K562 (cell line): ENCODE results near the gene CHL1. TPM values are rescaled to one million over a fixed set of nuclear protein-coding genes. Genes with fewer than 3 reads are reported as not detected.

Experiments used
- E4F1 ChIP-seq: fragments of 250-450 bp; sonication (Bioruptor Pico); IDR thresholded peaks from 2 replicates; pipeline ENCODE4 v1.5.0; 2021; ENCODE audit warnings: mild to moderate bottlenecking, borderline replicate concordance
- GTF2B ChIP-seq: IDR thresholded peaks from 2 replicates; pipeline ENCODE4 v1.6.1; 2011; ENCODE audit not compliant: insufficient read length; ENCODE audit errors: extremely low read depth
- HMGN3 ChIP-seq: IDR thresholded peaks from 2 replicates; pipeline ENCODE4 v1.6.1; 2011; ENCODE audit warnings: borderline replicate concordance, low read depth, mild to moderate bottlenecking, mixed read lengths, low read length; ENCODE audit not compliant: insufficient read length; ENCODE audit errors: extremely low read depth
- HSF4 ChIP-seq: fragments of 250-450 bp; sonication (Bioruptor Pico); IDR thresholded peaks from 2 replicates; pipeline ENCODE4 v2.1.2; 2022; ENCODE audit warnings: mild to moderate bottlenecking, moderate library complexity, borderline replicate concordance
- KLF10 ChIP-seq: fragments of 250-450 bp; sonication (Bioruptor Pico); IDR thresholded peaks from 2 replicates; pipeline ENCODE4 v1.6.1; 2021; ENCODE audit warnings: matching md5 sums
- MAFK ChIP-seq: IDR thresholded peaks from 2 replicates; pipeline ENCODE4 v1.6.1; 2011; ENCODE audit warnings: low read length, improper control_type of control experiment
- MXD1 ChIP-seq: fragments of 250-450 bp; sonication (Bioruptor Pico); IDR thresholded peaks from 2 replicates; pipeline ENCODE4 v1.8.0; 2021; ENCODE audit warnings: borderline replicate concordance, mild to moderate bottlenecking, moderate library complexity; ENCODE audit not compliant: poor library complexity, severe bottlenecking
- NR4A1 ChIP-seq, 2 experiments: fragments of 250-450 bp in 1 of 2; fragments of 450-650 bp in 1 of 2; sonication (Bioruptor Pico) in 1 of 2; IDR thresholded peaks; 2 replicates each; pipeline versions ENCODE4 v1.4.0 to v1.6.1; 2016 to 2020; ENCODE audit warnings: mild to moderate bottlenecking in 2 of 2, missing compliant biosample characterization in 1 of 2, missing genetic modification characterization in 1 of 2, moderate library complexity in 1 of 2
- OTX1 ChIP-seq: fragments of 450-650 bp; formaldehyde crosslinking; IDR thresholded peaks from 2 replicates; pipeline ENCODE4 v1.4.0; 2022; ENCODE audit warnings: mild to moderate bottlenecking
- TEAD2 ChIP-seq: fragments of 450-650 bp; IDR thresholded peaks from 2 replicates; pipeline ENCODE4 v1.6.1; 2016; ENCODE audit warnings: missing genetic modification characterization, control low read depth, missing compliant biosample characterization
- ZBTB9 ChIP-seq: fragments of 450-650 bp; formaldehyde crosslinking; IDR thresholded peaks from 2 replicates; pipeline ENCODE4 v1.4.0; 2020; ENCODE audit warnings: mild to moderate bottlenecking, moderate library complexity
- ZNF316 ChIP-seq: fragments of 450-650 bp; IDR thresholded peaks from 2 replicates; pipeline ENCODE4 v1.6.1; 2016
- polyA plus RNA-seq, 8 experiments: library from polyadenylated mRNA; depleted of rRNA in 4 of 8; stranded (reverse) in 5 of 8; unstranded in 3 of 8; fragments of >200 nt; fragmentation: Nextera tagmentation in 2 of 8; fragmentation: Illumina TruSeq in 1 of 8; extraction: Ambion mirVana in 2 of 8; extraction: Trizol in 1 of 8; gene quantifications; 2 replicates each; pipeline versions ENCODE4 v1.2.1 to v1.2.3, GENCODE V29; 2011 to 2014; ENCODE audit warnings: inconsistent platforms in 1 of 8, missing spikeins in 1 of 8
- total RNA-seq, 7 experiments: library from RNA; depleted of rRNA in 6 of 7; stranded (reverse); fragments of >200 nt in 6 of 7; fragmentation: Illumina TruSeq in 2 of 7; extraction: Trizol in 2 of 7; gene quantifications; 2 replicates each; pipeline versions ENCODE4 v1.2.1 to v1.2.3, GENCODE V29; 2011 to 2021; ENCODE audit warnings: low replicate concordance in 1 of 7

CHL1 gene
- total and polyA plus RNA-seq, 9 of the 15 experiments (the other 6 are each of a cell fraction or from before 2014, with no cell fraction given), result 0.02 TPM; not detected in 8

- TF ChIP-seq NR4A1 (CRISPR knock-in tag; IDR thresholded peaks at IDR 0.05) (no peak), NR4A1 (tag; IDR thresholded peaks at IDR 0.05) (no peak), GTF2B (no peak), TEAD2 (tag) (no peak), ZBTB9 (CRISPR knock-in tag) (no peak), E4F1 (CRISPR knock-in tag) (no peak), HSF4 (CRISPR knock-in tag) (no peak), ZNF316 (peak; percentile 60), OTX1 (CRISPR knock-in tag) (no peak), HMGN3 (no peak), MAFK (peak; percentile 50; the same call in 1 of the 2 replicates), KLF10 (CRISPR knock-in tag) (no peak), MXD1 (no peak)
- TF ChIP-seq, all 486 proteins: peak for 5
Observed at GRCh38 chr3:350871-351371, 154.4 kb downstream of the CHL1 start (continued).
